GM21825 (cell line): ENCODE measurements around the gene KCNJ15.

Experiments used
- ATAC-seq: cut with Tn5 transposase; IDR thresholded peaks from one replicate; pipeline ENCODE4 v1.9.1; 2021; ENCODE audit warnings: mild to moderate bottlenecking, moderate library complexity; ENCODE audit not compliant: unreplicated experiment

KCNJ15 gene

GRCh38 chr21:38325216-38325615, 68.4 kb downstream of the KCNJ15 start:
- no peak for ATAC-seq

DNA sequence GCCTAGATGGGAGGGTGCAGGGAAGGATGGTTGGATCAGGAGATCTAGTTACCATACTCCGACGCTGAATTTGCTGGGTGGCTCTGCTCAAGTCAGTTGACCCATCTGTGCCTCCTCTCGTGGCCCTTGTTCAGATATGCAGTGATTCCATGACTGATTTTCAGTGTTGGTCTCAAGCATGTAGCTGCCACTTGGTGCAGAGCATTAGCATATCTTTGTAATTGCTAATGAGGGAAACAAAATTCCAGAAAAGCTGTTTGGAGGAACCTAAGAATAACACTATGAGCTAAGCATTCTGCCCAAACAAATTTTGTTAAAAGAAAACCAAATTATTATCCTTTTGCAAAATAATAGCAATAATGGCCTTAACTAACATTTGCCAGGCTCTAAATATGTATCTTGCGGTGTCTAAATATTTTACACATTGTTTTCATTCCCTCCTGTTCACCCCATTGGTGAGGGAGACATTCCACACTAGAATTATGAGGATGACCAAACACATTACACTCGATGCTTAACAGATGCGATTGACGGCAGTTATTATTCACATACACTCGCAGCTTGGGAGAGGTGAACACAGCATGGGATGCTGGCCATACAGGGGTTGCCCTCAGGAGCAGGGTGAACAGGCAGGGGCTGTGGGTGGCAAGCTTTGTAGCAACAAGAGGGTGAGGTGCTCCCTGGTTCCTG, 69.1 kb downstream of the KCNJ15 start:
- ATAC-seq, result no peak

DNA sequence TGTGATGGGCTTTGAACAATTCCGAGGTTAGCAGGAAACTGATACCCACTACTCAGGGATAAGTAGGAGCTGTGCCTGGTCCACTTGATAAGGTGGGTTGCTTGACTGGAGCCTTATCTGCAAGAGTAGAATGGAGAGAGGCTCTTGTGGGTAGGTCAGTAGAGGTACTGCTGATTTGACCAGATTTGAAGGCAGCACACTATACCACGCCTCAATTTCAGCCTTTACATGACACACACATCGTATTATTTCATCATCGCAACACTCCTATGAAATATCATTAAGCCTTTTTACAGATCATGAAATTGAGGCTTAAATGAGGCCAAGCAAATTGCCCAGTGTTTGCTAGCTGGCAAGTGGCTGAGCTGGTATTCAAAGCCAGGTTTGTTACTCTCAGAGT, 69.6 kb downstream of the KCNJ15 start:
- no peak for ATAC-seq

DNA sequence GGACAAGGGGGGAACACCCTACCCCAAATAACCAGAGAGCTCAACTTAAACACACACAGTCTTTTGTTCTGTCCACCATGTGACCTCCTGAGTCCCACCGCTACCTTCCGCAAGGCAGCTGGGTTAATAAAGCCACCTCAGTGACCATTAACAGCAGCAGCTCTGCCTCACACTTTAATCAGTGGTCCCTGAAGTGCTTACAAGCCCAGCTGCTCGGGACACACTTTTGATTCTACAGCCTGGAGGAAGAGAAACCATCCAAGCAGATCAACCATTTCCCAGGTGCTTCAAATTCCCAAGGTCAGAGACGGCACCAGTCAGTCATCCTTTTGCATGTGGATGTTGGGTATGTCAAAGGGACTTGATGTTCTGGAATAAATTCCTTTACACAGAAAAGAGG, 70.1 kb downstream of the KCNJ15 start:
- ATAC-seq, result no peak

DNA sequence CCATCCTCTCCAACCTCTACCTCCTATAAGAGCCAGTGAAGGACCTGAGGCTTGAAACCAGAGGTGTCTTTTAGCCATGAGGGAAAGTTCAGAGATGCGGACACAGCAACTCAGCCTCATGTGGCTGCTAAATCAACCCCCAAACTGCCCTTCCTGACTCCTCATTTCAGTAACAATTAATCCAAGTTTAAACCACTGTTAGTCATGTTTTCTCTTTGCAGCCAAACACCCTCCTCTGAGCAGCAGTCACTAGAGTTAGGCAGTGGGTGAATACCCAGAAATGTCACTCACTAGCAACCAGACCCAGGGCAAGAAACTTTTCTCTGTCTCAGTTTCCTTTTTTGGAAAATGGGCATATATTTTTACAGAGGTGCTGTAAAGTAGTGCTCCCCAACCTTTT, 71.2 kb downstream of the KCNJ15 start:
- no peak for ATAC-seq

GRCh38 chr21:38329162-38329561, 72.4 kb downstream of the KCNJ15 start:
- no peak for ATAC-seq

DNA sequence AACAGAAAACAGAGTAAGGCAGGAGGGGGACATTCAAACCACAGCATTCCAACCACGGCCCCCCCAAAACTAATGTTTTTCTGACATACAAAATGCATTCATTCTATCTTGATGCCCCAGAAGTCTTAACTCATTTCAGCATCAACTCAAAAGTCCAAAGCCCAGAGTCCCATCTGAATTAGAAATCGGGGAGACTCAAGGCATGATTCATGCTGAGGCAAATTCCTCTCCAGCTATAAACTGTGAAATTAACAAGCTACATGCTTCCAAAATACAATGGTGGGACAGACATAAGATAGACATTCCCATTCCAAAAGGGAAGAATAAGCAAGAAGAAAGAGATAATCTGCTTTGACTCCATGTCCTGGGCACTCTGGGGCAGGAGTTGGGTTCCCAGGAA, 73.9 kb downstream of the KCNJ15 start:
- ATAC-seq, result no peak

- ATAC-seq, result no peak
Observed at GRCh38 chr21:38333301-38334272, 76.8 kb downstream of the KCNJ15 start.

- ATAC-seq, result no peak
Observed at GRCh38 chr21:38334866-38335265, 78.1 kb downstream of the KCNJ15 start.

DNA sequence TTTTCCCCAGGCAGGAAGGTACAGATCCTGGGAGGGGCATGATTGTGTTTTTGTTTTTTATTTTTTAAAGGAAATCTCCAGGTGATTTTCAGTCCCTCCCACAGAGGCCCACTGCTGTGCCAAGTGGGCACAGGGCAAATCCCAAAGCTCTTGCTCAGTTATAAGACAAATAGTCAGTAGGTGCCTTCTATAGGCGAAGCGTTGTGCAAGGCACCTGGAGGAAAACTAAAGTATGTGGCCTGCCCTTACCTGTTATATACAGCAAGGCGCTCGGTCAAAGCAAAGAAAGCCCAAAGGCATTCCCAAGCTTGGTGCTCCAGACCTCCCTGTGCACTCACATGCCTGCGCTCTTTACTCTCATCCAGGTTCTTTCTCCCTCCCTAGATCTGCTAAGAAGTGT, 81.0 kb downstream of the KCNJ15 start:
- ATAC-seq, result no peak

DNA sequence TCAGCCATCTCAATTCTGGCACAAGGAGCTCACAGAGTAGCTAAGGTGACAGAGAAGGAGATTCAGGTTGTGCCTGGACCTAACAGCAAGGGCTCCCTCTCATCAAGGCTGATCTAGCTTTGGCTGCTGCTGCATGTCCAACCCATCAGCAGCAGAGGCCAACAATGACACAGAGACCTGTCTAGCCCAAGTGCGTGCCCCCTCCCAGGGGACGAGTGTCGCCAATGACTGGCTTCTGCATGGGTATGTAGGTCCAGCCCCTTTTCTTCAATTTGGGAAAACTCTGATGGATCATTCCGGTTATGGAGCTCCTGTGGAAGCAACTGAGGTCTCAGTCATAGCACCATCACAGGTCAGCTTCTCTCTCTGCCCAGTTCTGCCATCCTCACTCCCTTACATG, 83.3 kb downstream of the KCNJ15 start:
- ATAC-seq, result no peak

DNA sequence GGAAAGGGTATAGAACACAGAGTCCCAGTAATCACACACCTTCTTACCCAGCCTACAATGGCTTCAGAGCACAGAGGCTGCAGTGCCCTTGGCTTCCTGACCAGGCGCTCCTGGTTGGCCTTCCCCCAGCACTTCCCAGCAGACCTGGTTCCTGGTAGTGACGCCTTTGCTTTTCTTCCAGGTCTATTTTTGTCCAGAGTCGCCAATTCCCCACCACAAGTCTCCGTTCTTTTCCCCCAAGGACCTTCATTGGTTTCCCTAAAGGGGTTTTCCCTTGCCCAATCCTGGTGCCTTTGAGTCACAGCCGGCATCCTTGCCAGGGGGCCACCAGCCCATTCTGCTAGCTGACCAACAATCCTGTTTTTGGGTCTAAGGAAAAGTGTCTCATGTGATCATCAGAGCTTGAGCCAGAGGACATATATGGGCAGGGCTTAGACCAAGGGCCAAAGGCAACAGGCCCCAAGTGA, 84.8 kb downstream of the KCNJ15 start:
- no peak for ATAC-seq

DNA sequence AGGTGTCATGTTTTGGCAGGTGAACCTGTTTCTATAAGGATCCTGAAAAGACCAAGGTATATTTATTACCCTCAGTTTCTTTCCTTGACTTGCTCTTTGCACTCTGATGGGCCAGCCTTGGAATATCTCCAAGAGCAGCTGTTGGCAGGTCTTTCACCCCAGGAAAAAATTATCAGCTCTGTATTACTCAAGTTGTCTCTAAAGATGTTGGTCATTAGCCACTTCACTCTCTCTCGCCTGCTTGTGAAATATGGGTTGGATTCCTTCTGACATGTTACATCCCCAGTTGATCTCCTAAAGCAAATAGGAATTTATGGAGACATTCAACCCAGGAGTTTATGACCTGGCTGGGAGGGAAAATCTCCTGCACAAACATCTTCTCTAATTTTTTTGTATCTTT, 85.9 kb downstream of the KCNJ15 start:
- ATAC-seq, result no peak

DNA sequence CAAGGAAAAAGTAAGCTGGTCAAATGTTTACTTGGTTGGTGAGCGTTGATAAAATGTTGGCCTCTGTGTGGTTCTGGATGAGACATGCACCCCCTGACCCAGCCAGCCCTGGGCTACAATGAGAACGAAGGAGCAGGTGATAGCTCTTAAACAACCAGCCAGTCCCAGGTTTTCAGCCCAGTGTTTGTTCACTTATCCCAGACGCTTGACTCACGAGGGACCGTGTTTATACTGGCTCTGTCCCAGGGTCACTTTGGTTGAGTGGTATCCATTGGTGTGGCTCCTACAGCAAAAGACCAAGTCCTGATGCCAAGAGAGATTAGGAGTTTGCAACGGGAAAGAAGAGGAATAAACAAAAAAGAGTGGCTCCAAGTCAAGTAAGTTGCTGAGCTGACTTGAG, 86.9 kb downstream of the KCNJ15 start:
- ATAC-seq, result no peak

DNA sequence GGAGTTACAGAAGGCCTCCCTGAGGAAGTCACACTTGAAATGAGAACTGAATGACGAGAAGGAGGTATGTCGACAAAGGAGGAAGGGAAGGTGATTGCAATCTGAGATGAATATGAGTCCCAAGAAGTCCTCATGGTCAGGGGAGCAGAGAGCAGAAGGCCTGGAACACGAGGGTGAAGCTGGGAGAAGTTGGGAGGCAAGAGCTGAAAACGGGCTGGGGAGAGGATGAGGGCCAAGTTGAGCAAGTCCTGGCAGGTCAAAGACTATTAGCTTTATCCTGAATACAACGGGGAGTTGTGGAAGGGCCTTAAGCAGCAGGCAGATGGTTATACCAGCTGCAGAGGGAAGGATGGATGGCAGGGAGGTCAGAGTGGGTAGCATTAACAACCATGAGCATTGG, 89.5 kb downstream of the KCNJ15 start:
- no peak for ATAC-seq

- ATAC-seq, result no peak
Observed at GRCh38 chr21:38349111-38349746, 92.4 kb downstream of the KCNJ15 start.

- no peak for ATAC-seq
Observed at GRCh38 chr21:38349977-38350376, 93.2 kb downstream of the KCNJ15 start.

DNA sequence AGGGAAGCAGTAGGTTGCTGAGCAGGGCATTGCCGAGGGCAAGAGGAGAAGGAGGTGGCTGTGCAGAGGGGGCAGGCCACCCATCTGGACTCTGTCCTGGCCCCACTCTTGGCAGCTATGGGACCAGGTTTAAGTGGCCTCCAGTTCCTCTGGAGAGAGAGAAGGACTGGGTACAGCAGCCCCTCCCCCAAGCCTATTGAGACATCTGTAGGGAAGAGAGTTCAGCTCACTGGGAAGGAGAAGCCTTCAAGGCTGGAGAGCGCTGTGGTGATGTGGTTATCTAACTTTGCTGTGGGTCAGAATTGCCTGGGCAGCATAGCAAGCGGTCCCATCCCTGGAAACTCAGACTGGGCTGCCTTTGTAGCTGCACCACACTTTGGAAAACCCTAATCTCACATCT, 93.9 kb downstream of the KCNJ15 start:
- no peak for ATAC-seq

DNA sequence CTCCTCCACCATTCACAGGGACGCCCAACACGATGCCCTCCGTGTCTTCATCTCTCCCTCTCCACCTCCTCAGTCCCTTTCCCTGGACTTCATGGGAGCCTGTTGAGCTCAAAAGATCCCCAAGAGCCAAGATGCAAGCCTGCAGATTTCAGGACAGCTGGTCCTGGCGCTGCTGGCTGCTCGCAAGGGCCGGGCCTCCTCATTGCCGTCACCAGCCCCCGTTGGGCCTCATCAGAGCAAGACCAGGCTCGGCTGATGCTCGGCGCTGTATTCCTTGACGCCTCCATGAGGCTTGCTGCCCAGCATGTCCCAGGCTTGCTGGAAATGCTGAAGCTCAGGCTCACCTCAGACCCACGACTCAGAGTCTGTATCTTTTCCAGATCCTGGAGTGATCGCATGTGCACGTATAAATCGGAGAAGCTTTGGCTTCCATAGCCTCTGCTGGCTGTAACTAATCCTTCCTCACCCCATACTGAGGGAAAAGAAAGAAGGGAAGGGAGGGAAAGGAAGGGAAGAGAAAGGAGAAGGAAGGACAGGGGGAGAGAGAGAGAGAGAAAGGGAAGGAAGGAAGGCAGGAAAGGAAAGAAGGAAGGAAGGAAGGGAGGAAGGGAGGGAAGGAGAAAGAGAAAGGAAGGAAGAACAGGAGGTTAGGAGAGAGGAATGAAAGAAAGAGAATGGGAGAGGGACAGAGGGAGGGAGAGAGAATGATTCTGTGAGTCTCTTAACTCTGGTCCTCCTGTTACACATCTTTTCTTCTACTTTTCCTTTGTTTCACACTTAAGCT, 94.6 kb downstream of the KCNJ15 start:
- ATAC-seq, result no peak

GRCh38 chr21:38351961-38352521, 95.2 kb downstream of the KCNJ15 start:
- no peak for ATAC-seq
